Transverse colon (tissue), 4 donors: ENCODE measurements around the gene SHISA5. TPM values are rescaled to one million over a fixed set of nuclear protein-coding genes. Genes with fewer than 3 reads are reported as not detected.
"Not testable (repeated sequence)": the region's sequence is repeated elsewhere in the genome, so short reads cannot be mapped to it uniquely, and the experiment has no call there.

Source experiments
- DNase-seq: peaks from one replicate; pipeline ENCODE4 v3.0.0-alpha.2; 2019
- H3K27ac ChIP-seq, 4 donors: fragments of 200-600 bp; sonication (generic); 2 replicates each; pipeline ENCODE4 v1.5.1; 2016 to 2018; ENCODE audit warnings: inconsistent platforms in 4 of 4
- H3K27me3 ChIP-seq: fragments of 200-600 bp; sonication (generic); 2 replicates; pipeline ENCODE4 v1.5.1; 2017; ENCODE audit warnings: inconsistent platforms
- H3K36me3 ChIP-seq, 4 donors: fragments of 200-600 bp; sonication (generic); 2 replicates each; pipeline ENCODE4 v1.5.1; 2017 to 2019; ENCODE audit warnings: inconsistent platforms in 4 of 4
- H3K4me1 ChIP-seq, 4 donors: fragments of 200-600 bp; sonication (generic); 2 replicates each; pipeline ENCODE4 v1.5.1; 2017 to 2020; ENCODE audit warnings: inconsistent platforms in 4 of 4
- H3K4me3 ChIP-seq, 4 donors: fragments of 200-600 bp; sonication (generic); 1 replicate in 1 of 4; 2 replicates in 3 of 4; pipeline versions ENCODE4 v1.5.1 to v1.6.1; 2017 to 2019; ENCODE audit warnings: inconsistent platforms in 4 of 4
- H3K9me3 ChIP-seq, 2 donors: fragments of 200-600 bp; sonication (generic); 2 replicates each; pipeline ENCODE4 v1.5.1; 2017 to 2019; ENCODE audit warnings: inconsistent platforms in 2 of 2
- CTCF ChIP-seq, 5 experiments: fragments of 200-600 bp in 3 of 5; fragments of 450-650 bp in 2 of 5; sonication (generic) in 3 of 5; IDR thresholded peaks; 1 replicate in 2 of 5; 2 replicates in 3 of 5; pipeline ENCODE4 v1.5.1; 2016 to 2017; ENCODE audit warnings: antibody characterized with exemption in 5 of 5, inconsistent platforms in 3 of 5, mild to moderate bottlenecking in 2 of 5, moderate library complexity in 1 of 5
- EP300 ChIP-seq: sonication (generic); formaldehyde crosslinking; IDR thresholded peaks from one replicate; pipeline ENCODE4 v1.6.1; 2017; ENCODE audit warnings: antibody characterized with exemption, low read depth
- POLR2A ChIP-seq: fragments of 450-650 bp; IDR thresholded peaks from one replicate; pipeline ENCODE4 v1.6.1; 2016; ENCODE audit warnings: antibody characterized with exemption, mild to moderate bottlenecking, moderate library complexity
- POLR2AphosphoS5 ChIP-seq, 3 donors: sonication (generic); formaldehyde crosslinking; IDR thresholded peaks; one replicate each; pipeline ENCODE4 v1.6.1; 2016; ENCODE audit warnings: antibody characterized with exemption in 3 of 3
- WGBS, 2 donors: methylation state at CpG; one replicate each; pipeline ENCODE4 v1.1.5; 2018; ENCODE audit warnings: low coverage in 1 of 2; 5-methylcytosine and 5-hydroxymethylcytosine counted together
- in situ Hi-C, 4 donors: fragments of 200-750 bp; cut with MboI; loops; one replicate each; pipeline versions ENCODE4 v1.15.0 to v1.15.1; 2017; ENCODE audit warnings: low sequenced_read_pairs in 3 of 4, low pct_ligation_motif_present in 1 of 4, low pct_unique_long_range_greater_than_20kb in 1 of 4
- intact Hi-C: fragments of 100-400 bp; cut with DNase I; formaldehyde crosslinking; loops from one replicate; pipeline ENCODE4 v1.15.1; 2023; ENCODE audit warnings: low total_unique reads
- total RNA-seq, 4 donors: library from RNA; depleted of rRNA; stranded (reverse); fragments of >200 nt; gene quantifications; one replicate each; pipeline ENCODE4 v1.1.0, GENCODE V29; 2016

SHISA5 gene
- total RNA-seq, 4 donors from 2014 or later = 72.9 to 89.4 (median 80.8) TPM

DNA sequence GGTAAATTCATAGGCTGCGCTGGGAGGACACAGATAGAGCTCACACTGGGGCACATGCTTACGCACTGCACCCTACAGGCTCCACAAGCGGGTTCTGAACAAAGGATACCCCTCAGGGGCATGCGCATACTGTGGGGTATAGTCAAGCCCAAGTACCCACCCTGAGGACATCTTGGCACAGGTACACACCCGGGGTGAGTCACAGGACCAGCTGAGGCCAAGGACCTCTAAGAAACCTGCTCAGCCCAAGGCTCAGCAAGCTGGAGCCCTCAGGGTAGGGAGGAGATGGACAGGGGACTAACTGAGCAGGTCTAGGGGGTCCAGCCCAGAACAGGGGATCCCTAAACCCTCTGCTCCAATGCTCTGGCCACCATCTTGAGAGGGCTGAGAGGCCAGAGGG, 3.3 kb downstream of the SHISA5 start:
- peaks cover 0 to 7% (median 0%) of the 10 kb centered on the region in 4 donors for H3K36me3 ChIP-seq
- no peak overlapping the region for H3K4me3 ChIP-seq
- intact Hi-C loops = no loop called here
- peaks cover 6 to 21% (median 13%) of the 10 kb centered on the region in 4 donors for H3K4me1 ChIP-seq
- in situ Hi-C loops = no loop called here
- no peak for TF ChIP-seq EP300
- no peak for TF ChIP-seq CTCF (IDR thresholded peaks at IDR 0.05)
- TF ChIP-seq POLR2AphosphoS5 (IDR thresholded peaks at IDR 0.05) = no peak
- TF ChIP-seq POLR2A = no peak
- H3K27me3 ChIP-seq = no peaks in the 10 kb centered on the region
- DNase-seq = no peak
- H3K27ac ChIP-seq = no peak overlapping the region
- H3K9me3 ChIP-seq = no peaks in the 10 kb centered on the region
- 99% methylated on average over 5 of the region's 5 CpGs; no CpG with 5 or more reads in 1 of the 2 donors for WGBS, 2 donors

GRCh38 chr3:48493203-48493501, 10.8 kb downstream of the SHISA5 start:
- Histone ChIP-seq H3K4me3 (no peak overlapping the region), H3K27me3 (no peaks in the 10 kb centered on the region), H3K4me1 (peaks cover 0 to 4% (median 1%) of the 10 kb centered on the region in 4 donors), H3K36me3 (peaks cover 0 to 4% (median 0%) of the 10 kb centered on the region in 4 donors), H3K9me3 (no peaks in the 10 kb centered on the region), H3K27ac (peak overlapping the region; percentile 31 to 46 (median 36))
- in situ Hi-C loops = no loop called here
- intact Hi-C loops = no loop called here
- no peak for DNase-seq
- TF ChIP-seq POLR2A = no peak
- WGBS, 2 donors = 81 to 83% methylated on average over 1 to 3 of the region's 3 CpGs

DNA sequence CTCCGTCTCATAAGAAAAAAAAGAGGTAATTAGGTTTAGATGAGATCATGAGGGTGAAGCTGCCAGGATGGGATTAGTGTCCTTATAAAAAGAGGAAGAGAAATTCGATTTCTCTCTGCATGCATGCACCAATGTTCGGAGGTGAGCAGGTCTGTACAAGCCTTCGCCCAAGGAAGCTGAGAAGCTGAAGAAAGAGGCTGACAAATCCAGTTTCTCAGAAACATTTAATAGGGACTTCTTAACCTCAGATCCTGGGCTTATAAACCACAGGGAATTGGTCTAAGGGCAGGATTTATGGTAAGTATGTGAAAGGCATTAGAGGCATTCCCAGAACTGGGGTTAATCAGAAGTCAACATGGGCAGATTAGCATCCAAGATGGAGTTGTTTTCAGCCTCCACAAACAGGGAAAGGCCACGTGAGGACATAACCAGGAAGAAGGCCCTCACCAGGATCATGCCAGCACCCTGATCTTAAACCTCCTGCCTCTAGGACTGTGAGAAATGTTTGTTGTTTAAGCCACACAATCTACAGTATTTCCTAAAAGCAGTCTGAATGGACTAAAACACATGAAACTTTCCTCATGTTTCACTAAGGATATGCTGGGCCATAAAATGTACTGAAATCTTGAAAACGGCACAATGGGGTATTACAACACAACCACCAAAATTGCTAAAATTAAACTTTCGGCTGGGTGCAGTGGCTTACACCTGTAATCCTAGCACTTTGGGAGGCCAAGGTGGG, 11.3 kb downstream of the SHISA5 start:
- peak overlapping the region; percentile 31 to 46 (median 36) for H3K27ac ChIP-seq
- in situ Hi-C loops = no loop called here
- intact Hi-C loops = no loop called here
- no peaks in the 10 kb centered on the region for H3K9me3 ChIP-seq
- peaks cover 0 to 4% (median 1%) of the 10 kb centered on the region in 4 donors for H3K4me1 ChIP-seq
- no peaks in the 10 kb centered on the region for H3K36me3 ChIP-seq
- H3K4me3 ChIP-seq = no peak overlapping the region
- no peak for TF ChIP-seq CTCF (IDR thresholded peaks at IDR 0.05)
- no peak for TF ChIP-seq POLR2AphosphoS5 (IDR thresholded peaks at IDR 0.05)
- no peak for TF ChIP-seq POLR2A
- no peak for TF ChIP-seq EP300
- whole genome bisulfite sequencing, 2 donors = 63 to 75% methylated on average over 3 to 7 of the region's 7 CpGs
- no peak for DNase-seq
- H3K27me3 ChIP-seq = no peaks in the 10 kb centered on the region

DNA sequence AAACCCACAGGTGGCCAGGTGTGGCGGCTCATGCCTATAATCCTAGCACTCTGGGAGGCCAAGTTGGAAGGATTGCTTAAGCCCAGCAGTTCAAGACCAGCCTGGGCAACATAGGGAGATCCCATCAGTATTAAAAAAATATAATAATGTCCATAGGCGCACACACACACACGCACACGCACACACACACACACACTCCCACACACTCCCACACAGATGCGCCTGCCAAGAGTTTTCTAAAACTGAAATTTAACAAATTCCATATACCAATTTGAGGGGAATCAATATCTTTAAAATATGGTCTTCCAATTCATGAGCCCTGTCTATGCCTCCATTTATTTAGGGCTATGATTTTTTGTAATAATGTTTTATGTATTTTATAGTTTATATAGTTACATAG, 17.0 kb downstream of the SHISA5 start:
- no peak for TF ChIP-seq POLR2A
- no peak for TF ChIP-seq POLR2AphosphoS5 (IDR thresholded peaks at IDR 0.05)
- TF ChIP-seq CTCF (IDR thresholded peaks at IDR 0.05) = no peak
- no peak for TF ChIP-seq EP300
- no peak for DNase-seq
- no peak overlapping the region for H3K4me3 ChIP-seq
- in situ Hi-C loops = no loop called here
- no peaks in the 10 kb centered on the region for H3K27me3 ChIP-seq
- no peaks in the 10 kb centered on the region for H3K4me1 ChIP-seq
- no peaks in the 10 kb centered on the region for H3K9me3 ChIP-seq
- intact Hi-C loops = no loop called here
- H3K36me3 ChIP-seq = no peaks in the 10 kb centered on the region
- no peak overlapping the region for H3K27ac ChIP-seq
- WGBS, 2 donors = 98 to 100% methylated on average over 1 to 5 of the region's 5 CpGs

GRCh38 chr3:48482822-48483221, 21.2 kb downstream of the SHISA5 start:
- in situ Hi-C loops, H3K27ac ChIP-seq, H3K4me1 ChIP-seq, H3K27me3 ChIP-seq, H3K4me3 ChIP-seq, H3K9me3 ChIP-seq, DNase-seq, intact Hi-C loops, H3K36me3 ChIP-seq: not testable (repeated sequence)
- WGBS, 2 donors = 88% methylated on average over 6 of the region's 6 CpGs; no CpG with 5 or more reads in 1 of the 2 donors

DNA sequence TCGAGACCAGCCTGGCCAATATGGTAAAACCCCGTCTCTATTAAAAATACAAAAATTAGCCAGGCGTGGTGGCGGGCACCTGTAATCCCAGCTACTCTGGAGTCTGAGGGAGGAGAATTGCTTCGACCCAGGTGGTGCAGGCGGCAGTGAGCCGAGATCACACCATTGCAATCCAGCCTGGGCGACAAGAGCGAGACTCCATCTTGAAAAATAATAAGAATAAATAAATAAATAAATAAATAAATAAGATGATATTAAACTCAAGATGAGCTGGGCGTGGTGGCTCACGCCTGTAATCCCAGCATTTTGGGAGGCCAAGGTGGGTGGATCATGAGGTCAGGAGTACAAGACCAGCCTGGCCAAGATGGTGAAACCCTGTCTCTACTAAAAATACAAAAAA, 23.1 kb downstream of the SHISA5 start:
- H3K27ac ChIP-seq, H3K4me1 ChIP-seq, H3K9me3 ChIP-seq, H3K4me3 ChIP-seq, in situ Hi-C loops, intact Hi-C loops, H3K27me3 ChIP-seq, DNase-seq, H3K36me3 ChIP-seq: not testable (repeated sequence)
- 96 to 97% methylated on average over 11 of the region's 11 CpGs for WGBS, 2 donors
